HCT116 (cell line): ENCODE data around the gene TKTL1. TPM values are rescaled to one million over a fixed set of nuclear protein-coding genes. Genes with fewer than 3 reads are reported as not detected.

Experiments used
- ATAC-seq: fragments of 200-7000 bp; cut with Tn5 transposase; 2 replicates; pipeline ENCODE4 v1.9.1; 2020; ENCODE audit warnings: mild to moderate bottlenecking, moderate library complexity
- BruUV-seq: library from RNA; stranded (reverse); fragments of 400-500 nt; replicated peaks from 2 replicates; lab custom pipeline; 2021; lab: Mats Ljungman, UMichigan
- CTCF ChIA-PET: fragments of 300-600 bp; sonication (Branson Sonifier 250); formaldehyde crosslinking; loops from one replicate; lab custom pipeline; 2021; ENCODE audit warnings: antibody characterized with exemption; lab: Charles Lee
- POLR2A ChIA-PET: fragments of 300-600, 350-600 bp; sonication (Branson Sonifier 250); formaldehyde crosslinking; loops from one replicate; lab custom pipeline; 2021; ENCODE audit warnings: antibody characterized with exemption; lab: Charles Lee
- RAD21 ChIA-PET, 2 experiments: fragments of 300-600 bp; sonication (Branson Sonifier 250); formaldehyde crosslinking; loops; one replicate each; lab custom pipeline; 2023; ENCODE audit warnings: low total read pairs in 2 of 2; ENCODE audit not compliant: uncharacterized antibody in 2 of 2, unreplicated experiment in 2 of 2, low non-redundant PET in 1 of 2; lab: Charles Lee
- DNase-seq: peaks from one replicate; pipeline ENCODE4 v3.0.0-alpha.2; 2010; ENCODE audit warnings: low read depth, low spot score
- H2AFZ ChIP-seq: fragments of 200-600 bp; shearing (Covaris generic), sonication (generic); 2 replicates; pipeline ENCODE4 v1.6.1; 2017; ENCODE audit warnings: low read depth, mixed run types, mixed read lengths, antibody characterized with exemption, low read length; ENCODE audit not compliant: poor library complexity, severe bottlenecking
- H3K27ac ChIP-seq: 2 replicates; pipeline ENCODE4 v1.5.1; 2012; ENCODE audit warnings: low read depth, low read length
- H3K27me3 ChIP-seq: fragments of 200-600 bp; sonication (generic); 2 replicates; pipeline ENCODE4 v1.6.1; 2016; ENCODE audit warnings: mixed run types, low read length, mixed read lengths; ENCODE audit not compliant: insufficient read depth
- H3K36me3 ChIP-seq, 2 experiments: fragments of 200-500 bp in 1 of 2; fragments of 200-600 bp in 1 of 2; sonication (Bioruptor generic) in 1 of 2; sonication (generic) in 1 of 2; 2 replicates each; pipeline versions ENCODE4 v1.5.1 to v1.6.1; 2014 to 2016; ENCODE audit warnings: low read length in 2 of 2, inconsistent platforms in 1 of 2, mixed read lengths in 1 of 2, mixed run types in 1 of 2; ENCODE audit not compliant: insufficient read depth in 2 of 2, control insufficient read depth in 1 of 2
- H3K4me1 ChIP-seq, 2 experiments: fragments of 200-600 bp in 1 of 2; sonication (generic) in 1 of 2; 2 replicates each; pipeline versions ENCODE4 v1.5.1 to v1.6.1; 2012 to 2017; ENCODE audit warnings: low read length in 2 of 2, inconsistent platforms in 1 of 2, mild to moderate bottlenecking in 1 of 2, mixed read lengths in 1 of 2, mixed run types in 1 of 2, moderate library complexity in 1 of 2; ENCODE audit not compliant: insufficient read depth in 2 of 2, control insufficient read depth in 1 of 2
- H3K4me2 ChIP-seq: fragments of 200-600 bp; sonication (generic); 2 replicates; pipeline ENCODE4 v1.6.1; 2017; ENCODE audit warnings: mixed run types, low read length, mixed read lengths
- H3K4me3 ChIP-seq, 2 experiments: fragments of 200-600 bp in 1 of 2; sonication (generic) in 1 of 2; replicated peaks in 1 of 2; 2 replicates each; pipeline ENCODE4 v1.5.1; 2011 to 2016; ENCODE audit warnings: low read length in 2 of 2, control low read depth in 1 of 2, low read depth in 1 of 2, mild to moderate bottlenecking in 1 of 2, mixed read lengths in 1 of 2, mixed run types in 1 of 2
- H3K79me2 ChIP-seq: fragments of 200-600 bp; sonication (generic); 2 replicates; pipeline ENCODE4 v1.6.1; 2017; ENCODE audit warnings: mild to moderate bottlenecking, mixed run types, low read length, moderate library complexity, mixed read lengths; ENCODE audit not compliant: insufficient read depth
- H3K9ac ChIP-seq: fragments of 200-600 bp; sonication (generic); 2 replicates; pipeline ENCODE4 v1.6.1; 2016; ENCODE audit warnings: low read length, mixed read lengths
- H3K9me2 ChIP-seq: fragments of 200-600 bp; sonication (generic), shearing (Covaris generic); 2 replicates; pipeline ENCODE4 v1.6.1; 2017; ENCODE audit warnings: mixed run types, mild to moderate bottlenecking, moderate library complexity; ENCODE audit not compliant: insufficient read depth
- H3K9me3 ChIP-seq, 2 experiments: fragments of 200-500 bp in 1 of 2; fragments of 200-600 bp in 1 of 2; sonication (Bioruptor generic) in 1 of 2; sonication (generic) in 1 of 2; 2 replicates each; pipeline ENCODE4 v1.6.1; 2014 to 2017; ENCODE audit warnings: low read length in 2 of 2, mixed read lengths in 2 of 2, inconsistent platforms in 1 of 2, low read depth in 1 of 2, mild to moderate bottlenecking in 1 of 2, mixed run types in 1 of 2, moderate library complexity in 1 of 2; ENCODE audit not compliant: control insufficient read depth in 1 of 2, insufficient read depth in 1 of 2
- H4K20me1 ChIP-seq: fragments of 200-600 bp; sonication (generic), shearing (Covaris generic); 2 replicates; pipeline ENCODE4 v1.6.1; 2017; ENCODE audit warnings: mixed run types, mild to moderate bottlenecking, moderate library complexity; ENCODE audit not compliant: insufficient read depth
- CBX3 ChIP-seq: IDR thresholded peaks from 2 replicates; pipeline ENCODE4 v1.6.1; 2012; ENCODE audit warnings: low read depth
- EZH2phosphoT487 ChIP-seq: fragments of 200-600 bp; IDR thresholded peaks from 2 replicates; pipeline ENCODE4 v1.6.1; 2018; ENCODE audit warnings: antibody characterized with exemption, borderline replicate concordance
- JUND ChIP-seq: IDR thresholded peaks from 2 replicates; pipeline ENCODE4 v1.6.1; 2012
- MAX ChIP-seq: IDR thresholded peaks from 2 replicates; pipeline ENCODE4 v1.6.1; 2012
- POLR2A ChIP-seq: IDR thresholded peaks from 2 replicates; pipeline ENCODE4 v1.7.0; 2011; ENCODE audit warnings: borderline replicate concordance; ENCODE audit not compliant: insufficient read depth, insufficient read length; ENCODE audit errors: extremely low read depth
- RAD21 ChIP-seq: IDR thresholded peaks from 2 replicates; pipeline ENCODE4 v1.6.1; 2012; ENCODE audit warnings: low read depth, mild to moderate bottlenecking
- REST ChIP-seq: IDR thresholded peaks from 2 replicates; pipeline ENCODE4 v1.6.1; 2012; ENCODE audit warnings: low read depth
- SIN3A ChIP-seq: IDR thresholded peaks from 2 replicates; pipeline ENCODE4 v1.6.1; 2012; ENCODE audit warnings: low read depth
- SRF ChIP-seq: IDR thresholded peaks from 2 replicates; pipeline ENCODE4 v1.6.1; 2012; ENCODE audit warnings: low read depth
- YY1 ChIP-seq: IDR thresholded peaks from 2 replicates; pipeline ENCODE4 v1.6.1; 2011; ENCODE audit warnings: low read length, low read depth, moderate library complexity, mild to moderate bottlenecking; ENCODE audit not compliant: insufficient replicate concordance; ENCODE audit errors: extremely low read depth
- ZBTB33 ChIP-seq: IDR thresholded peaks from 2 replicates; pipeline ENCODE4 v1.6.1; 2011; ENCODE audit warnings: mild to moderate bottlenecking, low read length, moderate library complexity; ENCODE audit not compliant: insufficient replicate concordance; ENCODE audit errors: extremely low read depth
- ZFX ChIP-seq: fragments of 450-650 bp; IDR thresholded peaks from 2 replicates; pipeline ENCODE4 v1.6.1; 2017
- intact Hi-C: fragments of 100-400 bp; cut with micrococcal nuclease; formaldehyde crosslinking; loops from 2 replicates; pipeline ENCODE4 v1.10.0; 2022
- total RNA-seq: library from RNA; stranded (reverse); gene quantifications from one replicate; pipeline ENCODE4 v1.2.1, GENCODE V29; 2021; ENCODE audit not compliant: unreplicated experiment

TKTL1 gene
- total RNA-seq, 1 experiment from 2014 or later: 0.34 TPM

- intact Hi-C loops: no loop called here
- CTCF ChIA-PET: interaction anchor here (0.6 kb wide), 1 partner anchor 64 kb away, joined by 3 read pairs; no protein-coding TSS in a partner anchor
Measured at GRCh38 chrX:154307202-154307601, 11.6 kb downstream of the TKTL1 start.

More at GRCh38 chrX:154307202-154307601, 11.6 kb downstream of the TKTL1 start:
- ATAC-seq: no peak
- H3K27ac ChIP-seq: no peak overlapping the region
- DNase-seq: no peak
- BruUV-seq: no TSS peak
- RAD21 ChIA-PET: no interaction called here
- H3K9ac ChIP-seq: no peak overlapping the region
- no peaks in the 10 kb centered on the region for H3K9me2 ChIP-seq
- no peaks in the 10 kb centered on the region for H3K27me3 ChIP-seq
- H3K79me2 ChIP-seq: no peaks in the 10 kb centered on the region
- H4K20me1 ChIP-seq: no peaks in the 10 kb centered on the region
- TF ChIP-seq YY1 (no peak), POLR2A (no peak), REST (no peak), MAX (no peak), CBX3 (no peak), JUND (no peak), SRF (no peak), EZH2phosphoT487 (no peak), RAD21 (no peak), ZFX (no peak), SIN3A (no peak), ZBTB33 (no peak)
- H3K36me3 ChIP-seq: no peaks in the 10 kb centered on the region
- POLR2A ChIA-PET: no interaction called here
- no peak overlapping the region for H3K4me2 ChIP-seq
- H2AFZ ChIP-seq: no peak overlapping the region
- H3K4me1 ChIP-seq: 0 out of 4 replicates have a peak, but pooled peaks cover 0 to 4% of the 10 kb centered on the region in 2 experiments
- no peak overlapping the region for H3K4me3 ChIP-seq
- no peaks in the 10 kb centered on the region for H3K9me3 ChIP-seq
